ENCODE measurements around the gene PTPRR. TPM values are rescaled to one million over a fixed set of nuclear protein-coding genes. Genes with fewer than 3 reads are reported as not detected.

The PTPRR gene
- total and polyA plus RNA-seq, 2 donors (not counting 3 experiments of a cell fraction or from before 2014, with no cell fraction given): 0.46 to 1.1 TPM

DNA sequence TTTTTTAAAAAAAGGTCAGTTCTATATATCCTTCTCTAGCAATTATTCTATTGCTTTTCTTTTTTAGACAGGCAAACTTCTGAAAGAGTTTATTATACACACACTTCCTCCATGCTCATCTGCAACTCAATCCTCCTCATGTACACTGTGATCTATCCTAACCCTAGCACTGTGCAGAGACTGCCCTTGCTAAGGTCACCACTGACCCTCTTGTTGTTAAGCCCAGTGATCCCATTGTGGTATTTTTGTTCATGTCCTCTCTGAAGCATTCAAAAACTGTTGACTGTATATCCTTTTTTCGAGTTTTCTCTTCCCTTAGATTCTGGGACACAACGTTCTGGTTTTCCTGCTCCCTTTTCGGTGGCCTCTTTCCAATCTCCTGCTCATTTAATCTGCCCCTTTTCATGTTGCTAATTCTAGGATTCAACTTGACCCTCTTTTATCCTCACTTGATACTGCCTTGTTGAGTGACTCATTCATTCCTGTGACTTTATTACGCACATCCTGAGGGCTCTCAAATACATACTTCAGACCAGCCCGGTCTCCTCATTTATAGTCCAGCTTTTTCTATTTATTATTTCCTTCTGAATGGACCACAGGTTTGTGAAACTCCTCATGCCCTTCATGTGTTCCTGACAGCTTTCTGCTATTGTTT lies 229.4 kb downstream of the PTPRR start:
- peak; percentile 86 for FAIRE-seq
- no peaks in the 10 kb centered on the region for H3K79me2 ChIP-seq (ENCODE audit: control insufficient read depth, insufficient read depth, low read length)
- H3K27me3 ChIP-seq (ENCODE audit: control insufficient read depth in 2 of 2, insufficient read depth in 2 of 2, low read length in 2 of 2): no peaks in the 10 kb centered on the region
- dilution Hi-C loops (cut with MboI; ENCODE audit: extremely low pct_ligation_motif_present, low sequenced_read_pairs) (no loop called here), intact Hi-C loops (cut with micrococcal nuclease) (loop anchor here (1.0 to 2.0 kb wide), 5 partner anchors 20 to 54 kb away; partner anchors contain the start of gene PTPRB)
- peak overlapping the region; percentile 28 for H2AFZ ChIP-seq (ENCODE audit: low read depth, low read length)
- H3K4me1 ChIP-seq (ENCODE audit: control insufficient read depth, extremely low read depth, insufficient read depth, low read length): peaks cover 16% of the 10 kb centered on the region
- peak overlapping the region; percentile 97 for H3K27ac ChIP-seq (ENCODE audit: insufficient read depth, low read depth, low read length)
- H3K4me3 ChIP-seq (replicated peaks in 1 of 3; ENCODE audit: insufficient read depth in 1 of 3, low read depth in 1 of 3, low read length in 3 of 3): no peak overlapping the region
- peak overlapping the region; percentile 74 for H3K4me2 ChIP-seq (ENCODE audit: insufficient read depth, low read length)
- TSS peak; percentile 93 for BruUV-seq (replicated peaks)
- peak; percentile 90 for DNase-seq (ENCODE audit: low read depth, low spot score)
- TF ChIP-seq MYC (IDR thresholded peaks at IDR 0.05; ENCODE audit: low read depth, low read length): no peak
- TF ChIP-seq, protein P1, sequence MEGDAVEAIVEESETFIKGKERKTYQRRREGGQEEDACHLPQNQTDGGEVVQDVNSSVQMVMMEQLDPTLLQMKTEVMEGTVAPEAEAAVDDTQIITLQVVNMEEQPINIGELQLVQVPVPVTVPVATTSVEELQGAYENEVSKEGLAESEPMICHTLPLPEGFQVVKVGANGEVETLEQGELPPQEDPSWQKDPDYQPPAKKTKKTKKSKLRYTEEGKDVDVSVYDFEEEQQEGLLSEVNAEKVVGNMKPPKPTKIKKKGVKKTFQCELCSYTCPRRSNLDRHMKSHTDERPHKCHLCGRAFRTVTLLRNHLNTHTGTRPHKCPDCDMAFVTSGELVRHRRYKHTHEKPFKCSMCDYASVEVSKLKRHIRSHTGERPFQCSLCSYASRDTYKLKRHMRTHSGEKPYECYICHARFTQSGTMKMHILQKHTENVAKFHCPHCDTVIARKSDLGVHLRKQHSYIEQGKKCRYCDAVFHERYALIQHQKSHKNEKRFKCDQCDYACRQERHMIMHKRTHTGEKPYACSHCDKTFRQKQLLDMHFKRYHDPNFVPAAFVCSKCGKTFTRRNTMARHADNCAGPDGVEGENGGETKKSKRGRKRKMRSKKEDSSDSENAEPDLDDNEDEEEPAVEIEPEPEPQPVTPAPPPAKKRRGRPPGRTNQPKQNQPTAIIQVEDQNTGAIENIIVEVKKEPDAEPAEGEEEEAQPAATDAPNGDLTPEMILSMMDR (IDR thresholded peaks at IDR 0.05; ENCODE audit: extremely low read depth in 1 of 2, insufficient read depth in 1 of 2, low read depth in 1 of 2, low read length in 2 of 2): no peak
- TF ChIP-seq, protein P2, sequence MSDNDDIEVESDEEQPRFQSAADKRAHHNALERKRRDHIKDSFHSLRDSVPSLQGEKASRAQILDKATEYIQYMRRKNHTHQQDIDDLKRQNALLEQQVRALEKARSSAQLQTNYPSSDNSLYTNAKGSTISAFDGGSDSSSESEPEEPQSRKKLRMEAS (IDR thresholded peaks at IDR 0.05; ENCODE audit: insufficient read depth, insufficient read length): no peak
- no peak for TF ChIP-seq POLR2A (IDR thresholded peaks at IDR 0.05; ENCODE audit: low read depth, low read length)
- peak; percentile 84 for TF ChIP-seq FOS (IDR thresholded peaks at IDR 0.05; ENCODE audit: borderline replicate concordance, insufficient read depth, low read length)
- peak; percentile 31 for TF ChIP-seq POLR2AphosphoS5 (IDR thresholded peaks at IDR 0.05; ENCODE audit: insufficient read depth, low read depth, low read length)
- TF ChIP-seq JUN (IDR thresholded peaks at IDR 0.05; ENCODE audit: borderline replicate concordance, insufficient read depth, insufficient read length, low read depth): peak; percentile 97
- TF ChIP-seq EZH2 (IDR thresholded peaks at IDR 0.05; ENCODE audit: borderline replicate concordance, low read depth, low read length, severe bottlenecking): no peak
- TF ChIP-seq GATA2 (IDR thresholded peaks at IDR 0.05; ENCODE audit: insufficient read depth, insufficient read length, low read depth, low read length): no peak
- H3K9ac ChIP-seq (replicated peaks; ENCODE audit: extremely low read depth, insufficient read depth, low read length): peak overlapping the region; percentile 58
- H4K20me1 ChIP-seq (replicated peaks; ENCODE audit: control insufficient read depth, extremely low read depth, insufficient read depth, low read length): no peaks in the 10 kb centered on the region
- POLR2A ChIA-PET: no interaction called here
- H3K9me3 ChIP-seq (replicated peaks; ENCODE audit: control insufficient read depth, insufficient read depth, low read length): no peaks in the 10 kb centered on the region
- CTCF ChIA-PET: interaction anchor here (0.6 to 2.3 kb wide), 10 partner anchors 21 to 112 kb away, joined by 3 to 10 read pairs (median 3); partner anchors contain the start of gene PTPRB
- no peaks in the 10 kb centered on the region for H3K9me1 ChIP-seq (replicated peaks; ENCODE audit: control insufficient read depth, extremely low read depth, insufficient read depth, low read length)
- no peaks in the 10 kb centered on the region for H3K36me3 ChIP-seq (ENCODE audit: control insufficient read depth in 2 of 2, extremely low read depth in 1 of 2, insufficient read depth in 2 of 2, low read length in 2 of 2)
